Breast epithelium (tissue), 4 donors: ENCODE data around the gene NIFK. TPM values are rescaled to one million over a fixed set of nuclear protein-coding genes. Genes with fewer than 3 reads are reported as not detected.
"Not testable (repeated sequence)": the region's sequence is repeated elsewhere in the genome, so short reads cannot be mapped to it uniquely, and the experiment has no call there.

Experiments
- DNase-seq, 2 donors: peaks; one replicate each; pipeline ENCODE4 v3.0.0-alpha.2; 2019; ENCODE audit warnings: low spot score in 2 of 2
- H3K27ac ChIP-seq, 2 donors: fragments of 200-600 bp; sonication (generic) in 1 of 2; one replicate each; pipeline ENCODE4 v1.5.1; 2016 to 2019; ENCODE audit warnings: mild to moderate bottlenecking in 1 of 2
- H3K27me3 ChIP-seq, 2 donors: fragments of 200-600 bp; sonication (generic) in 1 of 2; one replicate each; pipeline versions ENCODE4 v1.5.1 to v1.6.0; 2017 to 2019; ENCODE audit warnings: control low read depth in 1 of 2, mild to moderate bottlenecking in 1 of 2
- H3K36me3 ChIP-seq: fragments of 200-600 bp; one replicate; pipeline ENCODE4 v1.5.1; 2019
- H3K4me1 ChIP-seq, 2 donors: fragments of 200-600 bp; sonication (generic); one replicate each; pipeline ENCODE4 v1.5.1; 2016 to 2019; ENCODE audit warnings: control low read depth in 1 of 2
- H3K4me3 ChIP-seq, 3 donors: fragments of 200-600 bp; sonication (generic); 1 replicate in 2 of 3; 2 replicates in 1 of 3; pipeline ENCODE4 v1.5.1; 2016 to 2019; ENCODE audit warnings: mild to moderate bottlenecking in 3 of 3, moderate library complexity in 2 of 3
- H3K9me3 ChIP-seq, 2 donors: fragments of 200-600 bp; sonication (generic) in 1 of 2; one replicate each; pipeline ENCODE4 v1.5.1; 2016 to 2019; ENCODE audit warnings: control low read depth in 1 of 2
- POLR2A ChIP-seq: fragments of 450-650 bp; IDR thresholded peaks from one replicate; pipeline ENCODE4 v1.6.1; 2016; ENCODE audit warnings: antibody characterized with exemption, mild to moderate bottlenecking, moderate library complexity
- POLR2AphosphoS5 ChIP-seq, 3 donors: sonication (generic); formaldehyde crosslinking; IDR thresholded peaks; one replicate each; pipeline ENCODE4 v1.6.1; 2017; ENCODE audit warnings: antibody characterized with exemption in 3 of 3
- intact Hi-C: fragments of 100-400 bp; cut with DNase I; formaldehyde crosslinking; loops from one replicate; pipeline ENCODE4 v1.15.1; 2023; ENCODE audit warnings: low total_unique reads
- total RNA-seq, 3 donors: library from RNA; depleted of rRNA; stranded (reverse); fragments of >200 nt; gene quantifications; one replicate each; pipeline ENCODE4 v1.1.0, GENCODE V29; 2016
- TF ChIP-seq, protein P1 (sequence below), 3 donors: fragments of 450-650 bp; IDR thresholded peaks; one replicate each; pipeline ENCODE4 v1.5.1; 2016 to 2017; ENCODE audit warnings: antibody characterized with exemption in 3 of 3, mild to moderate bottlenecking in 3 of 3, moderate library complexity in 3 of 3

Gene NIFK
- total RNA-seq, 3 donors from 2014 or later: 33.9 to 45.6 (median 39.1) TPM

DNA sequence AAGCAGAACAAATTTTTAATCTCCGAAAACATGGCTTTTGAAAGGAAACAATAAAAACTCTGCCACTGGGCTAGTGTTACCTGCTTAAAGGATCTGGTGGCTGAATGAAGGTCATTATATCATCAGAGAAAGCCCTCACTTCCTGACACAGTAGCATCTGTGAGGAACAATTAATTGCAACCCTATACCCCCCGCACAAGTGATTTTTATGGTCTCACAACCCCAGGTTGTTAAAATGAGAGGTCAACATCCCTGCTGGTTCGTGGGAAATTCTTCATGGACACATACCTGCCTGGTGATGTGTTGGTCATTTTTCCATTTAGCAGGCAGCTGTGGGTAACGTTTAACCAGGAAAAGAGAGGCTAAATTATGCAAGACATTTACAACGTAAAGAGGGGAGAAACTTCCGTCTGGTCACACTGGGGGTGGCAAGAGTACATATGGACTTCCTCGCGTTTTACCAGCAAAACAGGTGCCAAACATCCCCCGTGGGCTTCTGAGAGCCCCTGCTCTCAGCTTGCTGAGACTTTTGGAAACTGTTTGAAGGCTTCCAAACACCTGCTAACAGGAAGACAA, 29.2 kb downstream of the NIFK start:
- intact Hi-C loops: no loop called here
- H3K27me3 ChIP-seq: no peaks in the 10 kb centered on the region
- H3K9me3 ChIP-seq: no peaks in the 10 kb centered on the region
- no peak overlapping the region for H3K27ac ChIP-seq
- H3K36me3 ChIP-seq: no peaks in the 10 kb centered on the region
- no peak for DNase-seq
- no peaks in the 10 kb centered on the region for H3K4me1 ChIP-seq
- H3K4me3 ChIP-seq: no peak overlapping the region
- TF ChIP-seq POLR2A: no peak
- no peak for TF ChIP-seq POLR2AphosphoS5 (IDR thresholded peaks at IDR 0.05)
- TF ChIP-seq, protein P1, sequence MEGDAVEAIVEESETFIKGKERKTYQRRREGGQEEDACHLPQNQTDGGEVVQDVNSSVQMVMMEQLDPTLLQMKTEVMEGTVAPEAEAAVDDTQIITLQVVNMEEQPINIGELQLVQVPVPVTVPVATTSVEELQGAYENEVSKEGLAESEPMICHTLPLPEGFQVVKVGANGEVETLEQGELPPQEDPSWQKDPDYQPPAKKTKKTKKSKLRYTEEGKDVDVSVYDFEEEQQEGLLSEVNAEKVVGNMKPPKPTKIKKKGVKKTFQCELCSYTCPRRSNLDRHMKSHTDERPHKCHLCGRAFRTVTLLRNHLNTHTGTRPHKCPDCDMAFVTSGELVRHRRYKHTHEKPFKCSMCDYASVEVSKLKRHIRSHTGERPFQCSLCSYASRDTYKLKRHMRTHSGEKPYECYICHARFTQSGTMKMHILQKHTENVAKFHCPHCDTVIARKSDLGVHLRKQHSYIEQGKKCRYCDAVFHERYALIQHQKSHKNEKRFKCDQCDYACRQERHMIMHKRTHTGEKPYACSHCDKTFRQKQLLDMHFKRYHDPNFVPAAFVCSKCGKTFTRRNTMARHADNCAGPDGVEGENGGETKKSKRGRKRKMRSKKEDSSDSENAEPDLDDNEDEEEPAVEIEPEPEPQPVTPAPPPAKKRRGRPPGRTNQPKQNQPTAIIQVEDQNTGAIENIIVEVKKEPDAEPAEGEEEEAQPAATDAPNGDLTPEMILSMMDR (IDR thresholded peaks at IDR 0.05): no peak

DNA sequence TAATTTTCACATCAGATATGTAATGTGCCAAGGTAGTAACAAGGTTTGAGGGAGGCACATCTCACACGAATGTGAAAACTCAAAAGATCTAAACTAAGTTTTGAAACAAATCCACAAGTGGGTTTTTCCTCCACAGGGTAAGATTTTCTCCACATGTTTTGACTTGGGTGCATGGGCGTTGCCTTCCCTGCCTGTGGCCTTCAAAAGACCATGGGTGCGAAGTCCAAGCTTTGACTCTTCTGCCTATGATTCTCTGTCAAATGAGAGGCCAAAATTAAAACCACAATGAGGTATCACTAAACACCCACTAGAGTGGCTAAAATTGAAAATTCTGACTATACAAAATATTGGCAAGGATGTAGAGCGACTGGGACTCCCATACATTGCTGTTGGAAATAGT, 30.7 kb downstream of the NIFK start:
- DNase-seq: no peak
- Histone ChIP-seq H3K9me3 (no peaks in the 10 kb centered on the region), H3K4me1 (no peaks in the 10 kb centered on the region), H3K27me3 (no peaks in the 10 kb centered on the region), H3K27ac (no peak overlapping the region), H3K36me3 (no peaks in the 10 kb centered on the region), H3K4me3 (no peak overlapping the region)
- intact Hi-C loops: no loop called here
- no peak for TF ChIP-seq POLR2A
- TF ChIP-seq POLR2AphosphoS5 (IDR thresholded peaks at IDR 0.05): no peak
- TF ChIP-seq, protein P1 (IDR thresholded peaks at IDR 0.05): no peak

DNA sequence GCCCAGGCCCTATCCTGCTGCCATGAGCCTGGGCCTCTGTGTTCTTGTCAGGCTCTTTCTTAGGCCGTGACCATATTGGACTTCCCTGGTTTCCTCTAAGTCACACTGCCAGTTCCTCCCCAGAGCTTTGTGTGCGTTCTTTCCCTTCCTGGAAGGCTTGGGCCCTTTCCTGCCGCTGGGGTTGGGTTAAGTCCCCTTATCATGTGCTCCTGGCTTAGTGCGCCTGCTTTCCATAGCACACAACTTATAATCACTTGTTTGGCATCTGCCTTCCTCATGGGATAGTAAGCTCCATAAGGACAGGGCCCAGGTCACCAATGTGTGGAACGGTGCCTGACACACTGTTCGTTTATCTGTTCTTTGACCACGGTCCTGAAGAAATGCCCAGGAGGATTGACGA, 31.3 kb downstream of the NIFK start:
- H3K9me3 ChIP-seq: no peaks in the 10 kb centered on the region
- intact Hi-C loops: no loop called here
- H3K4me1 ChIP-seq: no peaks in the 10 kb centered on the region
- no peak overlapping the region for H3K27ac ChIP-seq
- no peaks in the 10 kb centered on the region for H3K36me3 ChIP-seq
- H3K27me3 ChIP-seq: no peaks in the 10 kb centered on the region
- no peak for DNase-seq
- no peak overlapping the region for H3K4me3 ChIP-seq
- TF ChIP-seq, protein P1 (IDR thresholded peaks at IDR 0.05): no peak
- TF ChIP-seq POLR2AphosphoS5 (IDR thresholded peaks at IDR 0.05) (no peak), POLR2A (no peak)

DNA sequence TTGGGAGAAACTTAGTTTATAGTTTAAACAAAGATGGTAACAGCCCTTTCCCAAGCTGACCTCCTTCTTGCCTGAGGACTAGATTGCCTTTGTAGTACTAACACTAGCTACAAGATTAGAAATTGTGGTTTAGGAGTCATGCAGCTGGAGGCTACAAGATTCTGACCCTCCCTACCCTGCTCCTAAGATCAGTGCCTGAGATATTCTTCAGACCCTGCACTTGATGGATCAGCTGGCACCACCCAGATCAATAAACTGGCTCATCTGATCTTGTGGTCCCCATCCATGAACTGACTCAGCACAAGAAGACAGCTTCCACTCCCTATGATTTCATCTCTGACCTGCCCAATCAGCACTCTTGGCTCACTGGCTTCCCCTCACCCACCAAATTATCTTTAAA, 34.9 kb downstream of the NIFK start:
- H3K27ac ChIP-seq, H3K36me3 ChIP-seq, intact Hi-C loops, DNase-seq, H3K27me3 ChIP-seq, H3K4me1 ChIP-seq, H3K9me3 ChIP-seq, H3K4me3 ChIP-seq: not testable (repeated sequence)

DNA sequence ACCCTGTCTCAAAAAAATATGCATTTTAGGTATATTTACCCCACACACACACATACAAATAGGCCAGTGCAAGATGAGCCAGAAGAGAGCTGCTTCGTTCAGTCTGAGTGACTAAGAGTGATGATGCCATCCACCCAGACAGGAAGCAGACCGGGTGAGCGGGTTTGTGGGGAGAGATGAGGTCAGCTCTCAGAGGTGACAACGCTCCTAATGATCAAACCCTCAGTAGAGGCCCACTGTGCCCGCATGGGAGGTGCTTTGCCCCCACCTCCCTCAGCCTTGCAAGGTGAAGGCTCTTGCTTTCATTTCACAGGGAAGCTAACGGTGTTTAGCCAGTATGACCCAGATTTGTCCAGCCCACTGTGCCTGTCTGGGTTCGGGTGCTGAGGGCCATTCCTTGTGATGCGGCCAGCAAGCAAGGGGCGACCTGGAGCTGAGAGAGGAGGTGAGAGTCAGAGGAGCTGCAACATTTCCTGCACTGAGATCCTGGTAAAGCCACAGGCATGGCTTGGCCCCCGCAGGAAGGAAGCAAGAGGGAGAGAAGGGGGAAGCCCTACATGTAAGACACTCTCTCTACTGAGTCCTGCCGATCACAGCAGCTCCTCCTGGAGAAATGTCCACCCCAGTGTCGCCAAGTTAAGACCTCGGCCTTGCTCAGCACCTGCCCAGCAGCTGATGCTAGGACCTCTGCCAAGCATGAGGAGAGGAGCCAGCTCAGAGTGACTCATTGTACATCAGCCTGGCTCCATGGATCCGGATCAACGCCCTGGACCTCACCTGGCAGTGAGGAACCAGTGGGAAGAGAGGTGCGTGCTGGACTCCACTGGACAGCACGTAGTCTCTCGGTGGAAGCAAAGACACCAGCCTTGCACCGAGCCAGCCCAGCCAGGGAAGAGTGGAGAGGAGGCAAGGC, 37.0 kb downstream of the NIFK start:
- Histone ChIP-seq H3K4me3 (no peak overlapping the region), H3K4me1 (no peaks in the 10 kb centered on the region), H3K9me3 (no peaks in the 10 kb centered on the region), H3K27ac (peak overlapping the region in 1 of 2 donors; percentile 38), H3K27me3 (no peaks in the 10 kb centered on the region), H3K36me3 (no peaks in the 10 kb centered on the region)
- intact Hi-C loops: no loop called here
- no peak for TF ChIP-seq POLR2A
- TF ChIP-seq, protein P1 (IDR thresholded peaks at IDR 0.05): no peak
- no peak for TF ChIP-seq POLR2AphosphoS5 (IDR thresholded peaks at IDR 0.05)
- peak; percentile 37 to 57 for DNase-seq
